Testis (tissue), 3 donors: ENCODE data around the gene PTCH1. TPM values are rescaled to one million over a fixed set of nuclear protein-coding genes. Genes with fewer than 3 reads are reported as not detected.

Source experiments
- DNase-seq: peaks from one replicate; pipeline ENCODE4 v3.0.0-alpha.2; 2019
- H3K27ac ChIP-seq, 2 donors: fragments of 200-600 bp; sonication (generic); one replicate each; pipeline ENCODE4 v1.5.1; 2019
- H3K27me3 ChIP-seq: fragments of 200-600 bp; sonication (generic); one replicate; pipeline ENCODE4 v1.5.1; 2019
- H3K36me3 ChIP-seq: fragments of 200-600 bp; sonication (generic); one replicate; pipeline ENCODE4 v1.5.1; 2017; ENCODE audit warnings: low read depth; ENCODE audit errors: missing control alignments
- H3K4me1 ChIP-seq: fragments of 200-600 bp; sonication (generic); one replicate; pipeline ENCODE4 v1.5.1; 2019
- H3K4me3 ChIP-seq, 2 donors: fragments of 200-600 bp; sonication (generic); one replicate each; pipeline ENCODE4 v1.5.1; 2017 to 2019
- H3K9me3 ChIP-seq: fragments of 200-600 bp; sonication (generic); one replicate; pipeline ENCODE4 v1.5.1; 2017
- POLR2A ChIP-seq: fragments of 450-650 bp; IDR thresholded peaks from one replicate; pipeline ENCODE4 v1.6.1; 2017; ENCODE audit warnings: antibody characterized with exemption, mild to moderate bottlenecking, moderate library complexity
- WGBS, 2 donors: methylation state at CpG; one replicate each; pipeline ENCODE4 v1.1.5; 2018; 5-methylcytosine and 5-hydroxymethylcytosine counted together
- intact Hi-C: fragments of 100-400 bp; cut with DNase I; formaldehyde crosslinking; loops from one replicate; pipeline ENCODE4 v1.15.1; 2023; ENCODE audit warnings: low total_unique reads
- polyA plus RNA-seq: library from polyadenylated mRNA; stranded (reverse); fragments of 350-450 nt; fragmentation: Illumina TruSeq; extraction: RNeasy Lipid Tissue Mini Kit (QIAGEN cat#74804); gene quantifications from one replicate; pipeline ENCODE4 v1.2.3, GENCODE V29; 2014; ENCODE audit warnings: low read depth, low replicate concordance; ENCODE audit not compliant: insufficient read depth
- total RNA-seq, 2 donors: library from RNA; depleted of rRNA; stranded (reverse); fragments of >200 nt; gene quantifications; one replicate each; pipeline ENCODE4 v1.2.3, GENCODE V29; 2016
- TF ChIP-seq, protein P1 (sequence below), 3 experiments: fragments of 450-650 bp in 2 of 3; fragments of 200-600 bp in 1 of 3; sonication (generic) in 1 of 3; IDR thresholded peaks; one replicate each; pipeline ENCODE4 v1.5.1; 2016 to 2019; ENCODE audit warnings: antibody characterized with exemption in 3 of 3, mild to moderate bottlenecking in 2 of 3, moderate library complexity in 1 of 3

PTCH1 gene
- total and polyA plus RNA-seq, 3 donors from 2014 or later = 51.1 to 127 (median 93.5) TPM

DNA sequence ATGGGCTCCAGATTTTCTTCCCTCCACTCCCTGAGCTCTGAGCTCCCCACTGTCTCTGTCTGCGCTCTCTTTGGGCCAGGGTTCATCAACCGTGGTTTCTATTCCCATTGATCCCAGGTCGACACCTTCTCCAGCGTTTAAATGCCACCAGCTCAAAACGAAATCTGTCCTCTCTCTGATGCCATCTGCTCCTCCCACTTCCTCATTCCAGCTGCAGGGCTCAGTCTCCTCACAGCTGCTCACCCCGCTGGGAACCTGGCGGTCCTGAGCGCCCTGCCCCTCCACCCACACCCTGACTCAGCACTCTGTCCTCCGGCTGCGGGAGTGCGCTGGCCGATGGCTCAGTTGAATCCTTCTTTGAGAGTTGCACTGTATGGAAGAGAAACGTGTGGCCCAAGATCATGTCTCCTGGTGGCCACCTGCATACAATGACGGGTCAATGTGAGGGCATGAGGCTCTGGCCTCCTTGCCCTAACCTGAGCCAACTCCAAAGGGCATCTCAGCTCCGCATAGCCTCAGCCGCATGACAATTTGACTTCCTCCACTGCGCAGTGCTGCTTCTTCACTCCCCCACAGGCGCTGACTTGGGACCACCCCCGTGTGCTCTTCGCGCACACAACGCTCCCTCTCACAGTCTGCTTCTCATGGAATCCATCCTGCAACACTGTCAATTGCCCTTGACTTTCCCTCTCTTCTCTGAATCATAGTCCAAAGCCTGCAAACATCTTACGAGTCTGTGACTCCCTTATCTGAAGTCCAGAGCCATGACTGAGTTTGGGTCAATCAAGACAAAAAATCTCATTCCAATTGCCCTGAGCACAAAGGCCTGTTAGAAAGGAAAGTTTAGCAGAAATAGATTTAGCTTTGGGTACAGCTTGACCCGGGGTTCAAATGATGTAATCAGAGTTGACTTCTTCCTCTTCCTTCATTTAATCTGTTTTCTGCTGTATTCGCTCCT lies 82.4 kb downstream of the PTCH1 start:
- TF ChIP-seq POLR2A = no peak
- TF ChIP-seq, protein P1, sequence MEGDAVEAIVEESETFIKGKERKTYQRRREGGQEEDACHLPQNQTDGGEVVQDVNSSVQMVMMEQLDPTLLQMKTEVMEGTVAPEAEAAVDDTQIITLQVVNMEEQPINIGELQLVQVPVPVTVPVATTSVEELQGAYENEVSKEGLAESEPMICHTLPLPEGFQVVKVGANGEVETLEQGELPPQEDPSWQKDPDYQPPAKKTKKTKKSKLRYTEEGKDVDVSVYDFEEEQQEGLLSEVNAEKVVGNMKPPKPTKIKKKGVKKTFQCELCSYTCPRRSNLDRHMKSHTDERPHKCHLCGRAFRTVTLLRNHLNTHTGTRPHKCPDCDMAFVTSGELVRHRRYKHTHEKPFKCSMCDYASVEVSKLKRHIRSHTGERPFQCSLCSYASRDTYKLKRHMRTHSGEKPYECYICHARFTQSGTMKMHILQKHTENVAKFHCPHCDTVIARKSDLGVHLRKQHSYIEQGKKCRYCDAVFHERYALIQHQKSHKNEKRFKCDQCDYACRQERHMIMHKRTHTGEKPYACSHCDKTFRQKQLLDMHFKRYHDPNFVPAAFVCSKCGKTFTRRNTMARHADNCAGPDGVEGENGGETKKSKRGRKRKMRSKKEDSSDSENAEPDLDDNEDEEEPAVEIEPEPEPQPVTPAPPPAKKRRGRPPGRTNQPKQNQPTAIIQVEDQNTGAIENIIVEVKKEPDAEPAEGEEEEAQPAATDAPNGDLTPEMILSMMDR (IDR thresholded peaks at IDR 0.05) = no peak
- Histone ChIP-seq H3K36me3 (no peaks in the 10 kb centered on the region), H3K9me3 (no peaks in the 10 kb centered on the region), H3K4me1 (no peaks in the 10 kb centered on the region), H3K27me3 (no peaks in the 10 kb centered on the region), H3K27ac (no peak overlapping the region), H3K4me3 (peak overlapping the region in 1 of 2 donors; percentile 44)
- intact Hi-C loops = no loop called here
- 60 to 64% methylated on average over 23 to 25 of the region's 25 CpGs for WGBS, 2 donors
- DNase-seq = no peak

DNA sequence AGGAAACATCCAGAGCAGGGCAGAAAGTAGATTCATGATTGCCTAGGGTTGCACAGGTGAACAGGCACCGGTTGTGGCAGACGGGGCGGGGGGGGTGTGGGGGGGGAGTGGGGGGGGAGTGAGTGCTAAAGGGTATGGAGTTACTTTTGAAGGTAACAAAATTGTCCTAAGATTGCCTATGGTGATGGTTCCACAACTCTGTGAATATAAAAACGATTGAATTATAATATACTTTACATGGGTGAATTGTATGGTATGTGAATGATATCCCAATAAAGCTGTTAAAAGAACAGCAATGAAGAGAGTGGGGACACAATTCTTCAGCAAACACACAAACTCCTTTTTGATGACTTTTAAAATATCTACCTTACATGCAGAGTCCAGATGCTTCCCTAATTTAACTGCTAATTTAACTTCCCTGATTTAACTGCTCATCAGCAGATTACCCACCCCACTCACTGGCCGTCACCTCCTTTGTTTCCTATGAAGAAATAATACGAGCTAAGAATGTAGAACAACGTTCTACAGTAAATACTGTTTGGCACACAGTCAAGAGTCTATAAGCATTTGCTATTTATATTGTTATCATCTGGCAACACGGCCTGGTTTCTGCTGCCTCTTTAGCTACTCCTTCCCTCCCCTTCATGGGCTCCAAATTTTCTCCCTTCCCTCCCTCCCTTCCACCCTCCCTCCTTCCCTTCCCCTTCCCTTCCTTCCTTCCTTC lies 83.5 kb downstream of the PTCH1 start:
- Histone ChIP-seq H3K36me3 (no peaks in the 10 kb centered on the region), H3K4me3 (no peak overlapping the region), H3K9me3 (no peaks in the 10 kb centered on the region), H3K27ac (no peak overlapping the region), H3K4me1 (no peaks in the 10 kb centered on the region), H3K27me3 (no peaks in the 10 kb centered on the region)
- no peak for DNase-seq
- intact Hi-C loops = no loop called here
- TF ChIP-seq POLR2A = no peak
- TF ChIP-seq, protein P1 (IDR thresholded peaks at IDR 0.05) = no peak
- 53% methylated on average over 8 of the region's 8 CpGs for WGBS, 2 donors

DNA sequence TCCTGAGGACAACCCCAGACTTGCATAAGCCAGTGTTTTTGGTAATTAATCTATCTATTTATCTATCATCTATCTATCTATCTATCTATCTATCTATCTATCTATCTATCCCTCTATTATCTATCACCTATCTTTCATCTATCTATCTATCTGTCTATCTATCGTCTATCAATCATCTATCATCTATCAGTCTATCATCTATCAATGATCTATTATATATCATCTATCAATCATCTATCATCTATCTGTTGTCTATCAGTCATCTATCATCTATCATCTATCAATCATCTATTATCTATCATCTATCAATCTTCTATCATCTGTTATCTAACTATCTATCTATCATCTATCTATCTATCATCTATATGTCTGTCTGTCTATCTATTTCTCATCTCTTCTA lies 85.5 kb downstream of the PTCH1 start:
- TF ChIP-seq, protein P1 (IDR thresholded peaks at IDR 0.05) = no peak
- no peak for TF ChIP-seq POLR2A
- no peak overlapping the region for H3K4me3 ChIP-seq
- H3K36me3 ChIP-seq = no peaks in the 10 kb centered on the region
- H3K27me3 ChIP-seq = no peaks in the 10 kb centered on the region
- WGBS, 2 donors = 79 to 97% methylated on average over 1 of the region's 1 CpG
- intact Hi-C loops = no loop called here
- no peaks in the 10 kb centered on the region for H3K4me1 ChIP-seq
- no peak for DNase-seq
- no peaks in the 10 kb centered on the region for H3K9me3 ChIP-seq
- H3K27ac ChIP-seq = no peak overlapping the region

DNA sequence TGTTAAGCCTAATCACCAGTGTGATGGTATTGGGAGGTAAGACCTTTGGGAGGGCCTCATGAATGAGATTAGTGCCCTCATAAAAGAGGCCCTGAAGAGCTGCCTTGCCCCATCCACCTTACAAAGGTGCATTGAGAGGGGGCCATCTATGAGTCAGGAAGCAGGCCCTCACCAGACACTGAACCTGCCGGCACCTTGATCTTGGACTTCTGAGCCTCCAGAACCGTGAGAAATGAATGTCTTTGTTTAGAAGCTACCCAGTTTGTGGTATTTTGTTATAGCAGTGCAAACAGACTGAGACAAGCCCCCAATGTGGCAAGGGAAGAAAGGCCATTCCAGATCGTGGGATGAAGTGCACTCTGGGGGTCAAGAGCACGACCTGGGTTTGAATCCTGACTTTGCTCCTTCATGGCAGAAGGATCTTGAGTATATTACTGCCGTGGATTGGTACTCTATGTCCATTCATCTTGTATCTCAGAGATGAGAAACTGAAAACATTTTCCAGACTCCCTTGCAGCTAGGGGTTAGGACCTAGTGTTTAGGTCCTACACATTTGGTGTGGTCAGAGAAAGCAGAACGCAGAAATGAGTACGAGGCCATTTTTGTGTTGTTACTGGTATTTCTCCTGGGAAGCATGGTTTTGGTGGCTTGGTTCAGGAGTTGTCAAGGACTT lies 86.7 kb downstream of the PTCH1 start:
- no peaks in the 10 kb centered on the region for H3K27me3 ChIP-seq
- no peak overlapping the region for H3K4me3 ChIP-seq
- TF ChIP-seq POLR2A = no peak
- TF ChIP-seq, protein P1 (IDR thresholded peaks at IDR 0.05) = no peak
- WGBS, 2 donors = 92 to 94% methylated on average over 7 of the region's 7 CpGs
- H3K4me1 ChIP-seq = no peaks in the 10 kb centered on the region
- H3K36me3 ChIP-seq = no peaks in the 10 kb centered on the region
- H3K27ac ChIP-seq = no peak overlapping the region
- H3K9me3 ChIP-seq = no peaks in the 10 kb centered on the region
- intact Hi-C loops = no loop called here
- no peak for DNase-seq
